Activated T-helper 2 cell treated with anti-CD3 and anti-CD28 coated beads, Interferon-gamma antibody, Interleukin-2, Interleukin-4, amounts not matched to agents 10 μg/mL and 5 μg/mL and 100 μg/mL, durations not matched to agents 14 hours and 24 hours and 36 hours (primary cell): ENCODE measurements around the gene PODXL. TPM values are rescaled to one million over a fixed set of nuclear protein-coding genes. Genes with fewer than 3 reads are reported as not detected.

Experiments used
- DNase-seq: peaks from one replicate; pipeline ENCODE4 v3.0.0; 2021; ENCODE audit warnings: low spot score
- H3K27ac Mint-ChIP-seq: one replicate; pipeline ENCODE4 v1.8.0; 2021; ENCODE audit warnings: mixed read lengths
- H3K27me3 Mint-ChIP-seq: one replicate; pipeline ENCODE4 v1.8.0; 2021; ENCODE audit warnings: low read depth, mixed read lengths
- H3K36me3 Mint-ChIP-seq: one replicate; pipeline ENCODE4 v1.8.0; 2021; ENCODE audit warnings: low read depth, mixed read lengths
- H3K4me1 Mint-ChIP-seq: one replicate; pipeline ENCODE4 v1.8.0; 2021; ENCODE audit warnings: low read depth, mixed read lengths
- H3K4me3 Mint-ChIP-seq: one replicate; pipeline ENCODE4 v1.8.0; 2021; ENCODE audit warnings: low read depth, mild to moderate bottlenecking, moderate library complexity, mixed read lengths
- H3K9me3 Mint-ChIP-seq: one replicate; pipeline ENCODE4 v1.8.0; 2021; ENCODE audit warnings: mixed read lengths
- intact Hi-C: fragments of 100-400 bp; cut with micrococcal nuclease; formaldehyde crosslinking; loops from one replicate; pipeline ENCODE4 v1.15.1; 2023
- total RNA-seq: library from RNA; stranded (reverse); gene quantifications from 2 replicates; pipeline ENCODE4 v1.2.3, GENCODE V29; 2022

Gene PODXL
- total RNA-seq, 1 donor from 2014 or later = 0.68 TPM

GRCh38 chr7:131501422-131501821 is 55.0 kb downstream of the PODXL start:
- Mint-ChIP-seq H3K9me3 (no peaks in the 10 kb centered on the region), H3K4me1 (peaks cover 29% of the 10 kb centered on the region), H3K27me3 (no peaks in the 10 kb centered on the region), H3K4me3 (no peak overlapping the region), H3K27ac (peak overlapping the region; percentile 43), H3K36me3 (peaks cover 10% of the 10 kb centered on the region)
- intact Hi-C loops = loop anchor here (2.0 to 10.0 kb wide), 6 partner anchors 15 to 607 kb away; partner anchors contain the start of gene MKLN1
- peak; percentile 52 for DNase-seq

- peaks cover 10% of the 10 kb centered on the region for H3K36me3 Mint-ChIP-seq
- no peaks in the 10 kb centered on the region for H3K9me3 Mint-ChIP-seq
- H3K27ac Mint-ChIP-seq = no peak overlapping the region
- H3K4me3 Mint-ChIP-seq = no peak overlapping the region
- H3K4me1 Mint-ChIP-seq = peaks cover 29% of the 10 kb centered on the region
- intact Hi-C loops = loop anchor here (2.0 to 10.0 kb wide), 6 partner anchors 14 to 606 kb away; partner anchors contain the start of gene MKLN1
- no peaks in the 10 kb centered on the region for H3K27me3 Mint-ChIP-seq
- no peak for DNase-seq
These were observed 56.1 kb downstream of the PODXL start for GRCh38 chr7:131500357-131500756.

- H3K36me3 Mint-ChIP-seq = peaks cover 10% of the 10 kb centered on the region
- intact Hi-C loops = loop anchor here (2.0 to 10.0 kb wide), 6 partner anchors 13 to 605 kb away; partner anchors contain the start of gene MKLN1
- no peak overlapping the region for H3K27ac Mint-ChIP-seq
- H3K9me3 Mint-ChIP-seq = no peaks in the 10 kb centered on the region
- H3K4me3 Mint-ChIP-seq = no peak overlapping the region
- H3K27me3 Mint-ChIP-seq = no peaks in the 10 kb centered on the region
- H3K4me1 Mint-ChIP-seq = peaks cover 26% of the 10 kb centered on the region
- DNase-seq = no peak
These were observed 56.6 kb downstream of the PODXL start for GRCh38 chr7:131499801-131500200.

- H3K4me1 Mint-ChIP-seq = peaks cover 24% of the 10 kb centered on the region
- intact Hi-C loops = no loop called here
- no peaks in the 10 kb centered on the region for H3K9me3 Mint-ChIP-seq
- peaks cover 10% of the 10 kb centered on the region for H3K36me3 Mint-ChIP-seq
- DNase-seq = no peak
- H3K27ac Mint-ChIP-seq = no peak overlapping the region
- H3K27me3 Mint-ChIP-seq = no peaks in the 10 kb centered on the region
- no peak overlapping the region for H3K4me3 Mint-ChIP-seq
These were observed 58.1 kb downstream of the PODXL start for GRCh38 chr7:131498237-131498885.

GRCh38 chr7:131497454-131497853 is 59.0 kb downstream of the PODXL start:
- H3K4me3 Mint-ChIP-seq = no peak overlapping the region
- peaks cover 10% of the 10 kb centered on the region for H3K36me3 Mint-ChIP-seq
- intact Hi-C loops = no loop called here
- no peak for DNase-seq
- no peak overlapping the region for H3K27ac Mint-ChIP-seq
- peaks cover 22% of the 10 kb centered on the region for H3K4me1 Mint-ChIP-seq
- no peaks in the 10 kb centered on the region for H3K9me3 Mint-ChIP-seq
- no peaks in the 10 kb centered on the region for H3K27me3 Mint-ChIP-seq

GRCh38 chr7:131495669-131496498 is 60.5 kb downstream of the PODXL start:
- Mint-ChIP-seq H3K36me3 (peaks cover 7% of the 10 kb centered on the region), H3K9me3 (no peaks in the 10 kb centered on the region), H3K27ac (no peak overlapping the region), H3K27me3 (no peaks in the 10 kb centered on the region), H3K4me3 (no peak overlapping the region), H3K4me1 (peaks cover 7% of the 10 kb centered on the region)
- intact Hi-C loops = no loop called here
- no peak for DNase-seq

GRCh38 chr7:131494182-131494581 is 62.2 kb downstream of the PODXL start:
- DNase-seq = no peak
- no peak overlapping the region for H3K4me3 Mint-ChIP-seq
- peaks cover 8% of the 10 kb centered on the region for H3K36me3 Mint-ChIP-seq
- H3K27me3 Mint-ChIP-seq = no peaks in the 10 kb centered on the region
- no peaks in the 10 kb centered on the region for H3K4me1 Mint-ChIP-seq
- H3K27ac Mint-ChIP-seq = no peak overlapping the region
- no peaks in the 10 kb centered on the region for H3K9me3 Mint-ChIP-seq
- intact Hi-C loops = no loop called here

GRCh38 chr7:131493581-131493980 is 62.8 kb downstream of the PODXL start:
- Mint-ChIP-seq H3K9me3 (no peaks in the 10 kb centered on the region), H3K36me3 (peaks cover 12% of the 10 kb centered on the region), H3K4me3 (no peak overlapping the region), H3K27me3 (no peaks in the 10 kb centered on the region), H3K4me1 (no peaks in the 10 kb centered on the region), H3K27ac (no peak overlapping the region)
- DNase-seq = no peak
- intact Hi-C loops = no loop called here

GRCh38 chr7:131493081-131493480 is 63.3 kb downstream of the PODXL start:
- Mint-ChIP-seq H3K27ac (no peak overlapping the region), H3K27me3 (no peaks in the 10 kb centered on the region), H3K36me3 (peaks cover 13% of the 10 kb centered on the region), H3K9me3 (no peaks in the 10 kb centered on the region), H3K4me1 (no peaks in the 10 kb centered on the region), H3K4me3 (no peak overlapping the region)
- intact Hi-C loops = no loop called here
- DNase-seq = no peak

- Mint-ChIP-seq H3K4me3 (no peak overlapping the region), H3K27ac (no peak overlapping the region), H3K9me3 (no peaks in the 10 kb centered on the region), H3K4me1 (no peaks in the 10 kb centered on the region), H3K27me3 (no peaks in the 10 kb centered on the region), H3K36me3 (peaks cover 14% of the 10 kb centered on the region)
- intact Hi-C loops = no loop called here
- DNase-seq = no peak
These were observed 66.5 kb downstream of the PODXL start for GRCh38 chr7:131489881-131490280.

- no peak for DNase-seq
- intact Hi-C loops = no loop called here
- Mint-ChIP-seq H3K9me3 (no peaks in the 10 kb centered on the region), H3K36me3 (peaks cover 14% of the 10 kb centered on the region), H3K27me3 (no peaks in the 10 kb centered on the region), H3K27ac (no peak overlapping the region), H3K4me1 (no peaks in the 10 kb centered on the region), H3K4me3 (no peak overlapping the region)
These were observed 67.2 kb downstream of the PODXL start for GRCh38 chr7:131489196-131489595.

- Mint-ChIP-seq H3K4me1 (no peaks in the 10 kb centered on the region), H3K27ac (no peak overlapping the region), H3K9me3 (no peaks in the 10 kb centered on the region), H3K4me3 (no peak overlapping the region), H3K36me3 (peaks cover 16% of the 10 kb centered on the region), H3K27me3 (no peaks in the 10 kb centered on the region)
- DNase-seq = no peak
- intact Hi-C loops = no loop called here
These were observed 68.1 kb downstream of the PODXL start for GRCh38 chr7:131488361-131488760.

- H3K4me3 Mint-ChIP-seq = no peak overlapping the region
These were observed 69.2 kb downstream of the PODXL start for GRCh38 chr7:131487217-131487616.

More at GRCh38 chr7:131487217-131487616, 69.2 kb downstream of the PODXL start:
- intact Hi-C loops = loop anchor here (2.0 kb wide), 1 partner anchor 14 kb away; no protein-coding TSS in a partner anchor
- DNase-seq = no peak
- Mint-ChIP-seq H3K27me3 (no peaks in the 10 kb centered on the region), H3K4me1 (no peaks in the 10 kb centered on the region), H3K9me3 (no peaks in the 10 kb centered on the region), H3K36me3 (peaks cover 18% of the 10 kb centered on the region), H3K27ac (no peak overlapping the region)
